Tibial artery (tissue), 4 donors: ENCODE measurements around the gene QSOX1.

Experiments
- DNase-seq, 2 donors: peaks; one replicate each; pipeline ENCODE4 v3.0.0-alpha.2; 2019
- H3K27ac ChIP-seq, 2 donors: fragments of 200-600 bp; sonication (generic) in 1 of 2; 1 replicate in 1 of 2; 2 replicates in 1 of 2; pipeline ENCODE4 v1.5.1; 2018 to 2019; ENCODE audit warnings: mild to moderate bottlenecking in 1 of 2
- H3K27me3 ChIP-seq, 2 donors: fragments of 200-600 bp; sonication (generic) in 1 of 2; one replicate each; pipeline versions ENCODE4 v1.5.1 to v1.6.0; 2016 to 2019
- H3K36me3 ChIP-seq, 3 donors: fragments of 200-600 bp; sonication (generic) in 2 of 3; one replicate each; pipeline ENCODE4 v1.5.1; 2016 to 2019; ENCODE audit warnings: mild to moderate bottlenecking in 2 of 3
- H3K4me1 ChIP-seq, 4 donors: fragments of 200-600 bp; sonication (generic) in 2 of 4; 1 replicate in 3 of 4; 2 replicates in 1 of 4; pipeline ENCODE4 v1.5.1; 2016 to 2019
- H3K4me3 ChIP-seq, 2 donors: fragments of 200-600 bp; sonication (generic) in 1 of 2; 1 replicate in 1 of 2; 2 replicates in 1 of 2; pipeline ENCODE4 v1.5.1; 2018 to 2019; ENCODE audit warnings: mild to moderate bottlenecking in 2 of 2
- H3K9me3 ChIP-seq, 3 donors: fragments of 200-600 bp; sonication (generic) in 1 of 3; one replicate each; pipeline ENCODE4 v1.5.1; 2016 to 2019
- CTCF ChIP-seq, 2 experiments: fragments of 200-600 bp in 1 of 2; fragments of 450-650 bp in 1 of 2; IDR thresholded peaks; one replicate each; pipeline ENCODE4 v1.5.1; 2017 to 2019; ENCODE audit warnings: antibody characterized with exemption in 2 of 2, mild to moderate bottlenecking in 1 of 2, moderate library complexity in 1 of 2
- intact Hi-C: fragments of 100-400 bp; cut with DNase I; formaldehyde crosslinking; loops from one replicate; pipeline ENCODE4 v1.15.0; 2023; ENCODE audit warnings: low total_unique reads

The QSOX1 gene

GRCh38 chr1:180234369-180235076 is 79.9 kb downstream of the QSOX1 start:
- DNase-seq: peak in 1 of 2 donors; percentile 62
- TF ChIP-seq CTCF (IDR thresholded peaks at IDR 0.05): no peak
- H3K36me3 ChIP-seq: no peaks in the 10 kb centered on the region
- intact Hi-C loops: no loop called here
- peaks cover 0 to 59% (median 52%) of the 10 kb centered on the region in 4 donors for H3K4me1 ChIP-seq
- no peak overlapping the region for H3K27ac ChIP-seq
- peaks cover 3 to 99% of the 10 kb centered on the region in 2 donors for H3K27me3 ChIP-seq
- H3K9me3 ChIP-seq: no peaks in the 10 kb centered on the region
- H3K4me3 ChIP-seq: peak overlapping the region in 1 of 2 donors; percentile 4

GRCh38 chr1:180235077-180235501 is 80.4 kb downstream of the QSOX1 start:
- Histone ChIP-seq H3K4me3 (no peak overlapping the region), H3K36me3 (no peaks in the 10 kb centered on the region), H3K27me3 (peaks cover 3 to 99% of the 10 kb centered on the region in 2 donors), H3K9me3 (no peaks in the 10 kb centered on the region), H3K27ac (no peak overlapping the region), H3K4me1 (peaks cover 0 to 54% (median 47%) of the 10 kb centered on the region in 4 donors)
- intact Hi-C loops: no loop called here
- peak in 1 of 2 donors; percentile 41 for DNase-seq
- TF ChIP-seq CTCF (IDR thresholded peaks at IDR 0.05): no peak

GRCh38 chr1:180235502-180236239 is 81.0 kb downstream of the QSOX1 start:
- no peaks in the 10 kb centered on the region for H3K9me3 ChIP-seq
- TF ChIP-seq CTCF (IDR thresholded peaks at IDR 0.05): no peak
- no peaks in the 10 kb centered on the region for H3K36me3 ChIP-seq
- no peak overlapping the region for H3K27ac ChIP-seq
- H3K4me1 ChIP-seq: peaks cover 0 to 48% (median 42%) of the 10 kb centered on the region in 4 donors
- intact Hi-C loops: no loop called here
- H3K4me3 ChIP-seq: no peak overlapping the region
- peak in 1 of 2 donors; percentile 47 for DNase-seq
- peaks cover 3 to 99% of the 10 kb centered on the region in 2 donors for H3K27me3 ChIP-seq

GRCh38 chr1:180236698-180237509 is 82.2 kb downstream of the QSOX1 start:
- H3K27me3 ChIP-seq: peaks cover 3 to 97% of the 10 kb centered on the region in 2 donors
- H3K4me3 ChIP-seq: no peak overlapping the region
- intact Hi-C loops: no loop called here
- H3K9me3 ChIP-seq: no peaks in the 10 kb centered on the region
- TF ChIP-seq CTCF (IDR thresholded peaks at IDR 0.05): no peak
- peaks cover 0 to 35% (median 29%) of the 10 kb centered on the region in 4 donors for H3K4me1 ChIP-seq
- no peaks in the 10 kb centered on the region for H3K36me3 ChIP-seq
- DNase-seq: peak in 1 of 2 donors; percentile 5
- H3K27ac ChIP-seq: no peak overlapping the region

GRCh38 chr1:180237869-180238476 is 83.3 kb downstream of the QSOX1 start:
- Histone ChIP-seq H3K36me3 (no peaks in the 10 kb centered on the region), H3K4me3 (no peak overlapping the region), H3K27ac (no peak overlapping the region), H3K27me3 (peaks cover 3 to 94% of the 10 kb centered on the region in 2 donors), H3K4me1 (peaks cover 0 to 32% (median 28%) of the 10 kb centered on the region in 4 donors), H3K9me3 (no peaks in the 10 kb centered on the region)
- no peak for DNase-seq
- TF ChIP-seq CTCF (IDR thresholded peaks at IDR 0.05): no peak
- intact Hi-C loops: no loop called here
